Measurements from ENCODE around the gene TSSK3. TPM values are rescaled to one million over a fixed set of nuclear protein-coding genes. Genes with fewer than 3 reads are reported as not detected.
"Not testable (repeated sequence)": the region's sequence is repeated elsewhere in the genome, so short reads cannot be mapped to it uniquely, and the experiment has no call there.

TSSK3 gene
- total RNA-seq, 2 donors from 2014 or later, result 0.36 TPM; not detected in 1

DNA sequence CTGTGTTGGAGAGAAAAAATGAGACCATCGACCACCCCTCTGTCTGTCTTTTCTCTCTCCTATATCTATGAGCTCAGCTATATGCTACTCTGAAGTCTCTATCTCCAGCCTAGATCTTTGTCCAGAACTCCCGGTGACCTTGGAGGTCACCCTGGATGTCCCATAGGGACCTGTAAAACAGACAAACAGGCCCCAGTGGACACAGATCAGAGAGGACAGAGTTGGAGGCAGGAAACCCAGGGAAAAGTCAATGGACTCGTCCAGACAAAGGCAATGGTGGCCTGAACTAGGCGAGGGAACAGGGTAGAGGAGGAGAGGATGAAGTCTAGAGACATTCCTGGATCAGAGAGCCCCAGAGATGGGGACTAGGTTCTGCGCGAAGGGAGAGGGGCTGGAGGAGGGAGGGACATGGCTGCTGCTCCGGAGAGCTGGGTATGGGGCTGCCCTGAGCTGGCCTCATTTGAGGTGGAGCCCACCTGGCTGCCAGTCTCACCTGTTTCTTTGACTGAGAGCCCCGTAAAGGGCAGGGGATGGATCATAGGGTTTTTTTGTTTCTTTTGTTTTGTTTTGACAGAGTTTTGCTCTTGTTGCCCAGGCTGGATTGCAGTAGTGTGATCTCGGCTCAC, 15.7 kb upstream of the TSSK3 start:
- Mint-ChIP-seq H3K4me3 (no peak overlapping the region), H3K9me3 (no peaks in the 10 kb centered on the region), H3K27me3 (peaks cover 0 to 3% of the 10 kb centered on the region in 2 donors), H3K27ac (peak overlapping the region in 1 of 2 donors; percentile 59), H3K36me3 (no peaks in the 10 kb centered on the region), H3K4me1 (ENCODE audit: low read depth in 2 of 2) (peaks cover 9 to 28% of the 10 kb centered on the region in 2 donors)
- no peak for ATAC-seq
- no peak for DNase-seq (ENCODE audit: low spot score)

DNA sequence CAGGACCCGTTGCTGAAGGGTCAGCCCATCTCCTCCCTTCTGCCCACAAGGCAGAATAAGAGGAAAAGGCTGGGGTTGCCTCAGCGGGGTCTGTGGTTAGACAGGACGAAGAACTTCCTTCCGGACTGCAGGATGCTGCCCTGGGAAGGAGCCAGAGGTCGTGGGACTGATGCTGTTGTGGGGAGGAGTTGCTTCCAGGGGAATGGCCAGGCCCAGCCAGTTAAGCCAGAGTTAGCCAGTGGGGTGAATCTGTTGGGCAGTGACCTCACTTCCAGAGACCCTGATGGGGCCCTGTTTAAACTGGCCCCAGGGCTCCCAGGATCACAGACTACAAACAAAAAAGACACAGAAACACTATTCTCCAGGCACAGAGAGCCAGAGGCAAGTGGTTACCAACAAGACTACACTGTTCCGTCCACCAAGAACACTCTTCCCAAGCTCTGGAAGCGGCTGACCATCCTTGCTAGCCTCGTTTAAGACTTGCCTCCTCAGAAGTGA, 13.1 kb upstream of the TSSK3 start:
- Mint-ChIP-seq H3K36me3 (no peaks in the 10 kb centered on the region), H3K27ac (peak overlapping the region in 1 of 2 donors; percentile 79), H3K4me3 (peak overlapping the region; percentile 38), H3K27me3 (peaks cover 0 to 3% of the 10 kb centered on the region in 2 donors), H3K4me1 (ENCODE audit: low read depth in 2 of 2) (peaks cover 9 to 26% of the 10 kb centered on the region in 2 donors), H3K9me3 (no peaks in the 10 kb centered on the region)
- DNase-seq (ENCODE audit: low spot score), result no peak
- no peak for ATAC-seq

DNA sequence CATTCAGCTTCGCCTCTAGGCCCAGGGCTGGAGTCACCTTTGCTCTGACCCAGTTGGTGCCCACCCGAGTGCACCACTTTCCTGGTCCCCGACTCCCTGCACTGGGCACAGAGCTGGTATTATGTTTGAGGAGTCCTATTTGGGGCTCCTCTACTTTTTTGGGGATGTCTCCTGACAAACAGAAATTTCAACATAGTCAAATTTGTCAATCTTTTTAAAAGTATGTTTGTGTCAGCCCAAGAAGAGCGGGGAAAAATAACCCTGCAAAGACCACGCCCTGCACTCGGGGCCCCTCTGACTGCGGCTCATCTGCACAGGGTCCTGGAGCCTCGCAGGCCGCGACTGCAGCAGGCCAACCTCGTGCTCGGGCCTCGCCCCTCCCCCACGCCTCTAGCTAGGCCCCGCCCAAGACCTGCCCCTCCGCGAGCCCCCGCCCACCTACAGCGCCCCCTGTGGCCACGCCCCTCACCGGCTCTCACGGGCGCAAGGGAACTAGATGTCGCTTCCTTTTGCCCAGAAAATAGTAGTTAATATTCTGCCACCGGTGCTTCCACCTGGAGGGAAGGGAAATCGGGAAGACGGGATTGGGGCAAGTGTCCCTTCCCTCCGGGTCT, 11.4 kb upstream of the TSSK3 start:
- peaks cover 0 to 3% of the 10 kb centered on the region in 2 donors for H3K27me3 Mint-ChIP-seq
- peak; percentile 79 for DNase-seq (ENCODE audit: low spot score)
- peak overlapping the region in 1 of 2 donors; percentile 20 for H3K27ac Mint-ChIP-seq
- H3K4me1 Mint-ChIP-seq (ENCODE audit: low read depth in 2 of 2), result peaks cover 9 to 26% of the 10 kb centered on the region in 2 donors
- peak overlapping the region; percentile 57 for H3K4me3 Mint-ChIP-seq
- H3K9me3 Mint-ChIP-seq, result no peaks in the 10 kb centered on the region
- H3K36me3 Mint-ChIP-seq, result no peaks in the 10 kb centered on the region
- ATAC-seq, result peak; percentile 79 to 83

DNA sequence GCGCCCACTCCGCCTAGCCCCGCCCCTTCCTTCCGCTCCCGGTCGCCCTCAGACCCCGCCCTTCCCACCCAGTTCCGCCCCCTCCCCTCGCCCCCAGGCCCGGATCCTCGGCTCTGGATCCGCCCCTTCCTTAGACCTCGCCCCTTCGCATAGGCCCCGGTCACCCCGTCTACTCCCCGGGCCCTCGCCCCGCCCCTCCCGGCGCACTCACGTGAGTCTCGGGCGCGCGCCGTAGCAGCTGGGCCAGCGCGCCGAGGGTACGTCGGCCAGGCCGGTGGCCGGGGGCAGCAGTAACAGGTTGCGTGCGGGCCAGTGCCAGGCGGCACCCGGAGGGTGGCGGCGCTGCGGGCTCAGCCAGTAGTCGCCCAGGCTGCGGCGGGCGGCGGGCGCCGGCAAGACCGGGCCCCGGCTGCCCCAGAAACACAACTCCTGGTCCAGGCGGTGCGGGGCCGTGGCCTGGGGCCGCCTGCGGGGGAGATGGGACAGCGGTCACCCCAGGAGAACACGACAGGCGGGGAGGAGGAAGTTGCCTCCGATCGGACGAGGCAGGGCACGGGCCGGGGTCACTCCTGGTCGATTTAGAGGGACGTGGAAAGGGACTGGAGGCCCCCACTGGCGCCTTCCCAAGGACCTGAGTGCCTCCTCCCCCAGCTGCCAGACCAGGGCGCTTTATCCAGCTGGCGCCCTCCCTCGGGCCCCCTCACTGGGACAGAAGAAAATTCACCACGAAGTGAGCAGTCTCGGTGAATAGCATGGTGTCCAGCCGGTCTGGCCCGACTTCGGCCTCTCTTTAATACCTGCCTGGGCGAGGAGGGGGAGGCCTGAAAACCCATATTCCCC, 10.7 kb upstream of the TSSK3 start:
- peak; percentile 91 for DNase-seq (ENCODE audit: low spot score)
- peaks cover 9 to 26% of the 10 kb centered on the region in 2 donors for H3K4me1 Mint-ChIP-seq (ENCODE audit: low read depth in 2 of 2)
- peak; percentile 94 to 95 for ATAC-seq
- H3K9me3 Mint-ChIP-seq, result no peaks in the 10 kb centered on the region
- H3K4me3 Mint-ChIP-seq, result peak overlapping the region; percentile 57
- no peaks in the 10 kb centered on the region for H3K36me3 Mint-ChIP-seq
- H3K27me3 Mint-ChIP-seq, result peaks cover 0 to under 1% of the 10 kb centered on the region in 2 donors
- H3K27ac Mint-ChIP-seq, result no peak overlapping the region

DNA sequence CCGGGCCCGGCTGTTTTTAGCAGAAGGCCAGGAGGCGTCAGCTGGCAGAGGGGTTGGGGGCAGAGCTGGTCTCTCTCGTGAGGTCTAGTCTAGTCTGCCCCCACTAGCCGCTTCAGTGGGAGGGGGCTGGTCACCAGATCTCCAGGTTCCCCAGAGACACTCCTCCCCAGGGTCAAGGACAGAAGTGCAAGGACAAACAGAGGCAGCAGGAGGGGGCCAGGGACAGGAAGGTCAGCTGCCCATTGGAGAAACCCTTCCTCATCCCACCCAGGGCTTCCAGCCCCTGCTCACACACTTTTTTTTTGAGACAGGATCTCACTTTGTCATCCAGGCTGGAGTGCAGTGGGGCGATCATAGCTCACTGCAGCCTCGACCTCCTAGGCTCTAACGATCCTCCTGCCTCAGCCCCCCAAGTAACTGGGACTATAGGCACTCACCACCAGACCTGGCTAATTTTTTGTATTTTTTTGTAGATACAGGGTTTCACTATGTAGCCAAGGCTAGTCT, 10.0 kb upstream of the TSSK3 start:
- Mint-ChIP-seq H3K27me3 (no peaks in the 10 kb centered on the region), H3K36me3 (no peaks in the 10 kb centered on the region), H3K27ac (no peak overlapping the region), H3K4me1 (ENCODE audit: low read depth in 2 of 2) (peaks cover 9 to 26% of the 10 kb centered on the region in 2 donors), H3K9me3 (no peaks in the 10 kb centered on the region), H3K4me3 (peak overlapping the region; percentile 57)
- DNase-seq (ENCODE audit: low spot score) (no peak), ATAC-seq (no peak)

DNA sequence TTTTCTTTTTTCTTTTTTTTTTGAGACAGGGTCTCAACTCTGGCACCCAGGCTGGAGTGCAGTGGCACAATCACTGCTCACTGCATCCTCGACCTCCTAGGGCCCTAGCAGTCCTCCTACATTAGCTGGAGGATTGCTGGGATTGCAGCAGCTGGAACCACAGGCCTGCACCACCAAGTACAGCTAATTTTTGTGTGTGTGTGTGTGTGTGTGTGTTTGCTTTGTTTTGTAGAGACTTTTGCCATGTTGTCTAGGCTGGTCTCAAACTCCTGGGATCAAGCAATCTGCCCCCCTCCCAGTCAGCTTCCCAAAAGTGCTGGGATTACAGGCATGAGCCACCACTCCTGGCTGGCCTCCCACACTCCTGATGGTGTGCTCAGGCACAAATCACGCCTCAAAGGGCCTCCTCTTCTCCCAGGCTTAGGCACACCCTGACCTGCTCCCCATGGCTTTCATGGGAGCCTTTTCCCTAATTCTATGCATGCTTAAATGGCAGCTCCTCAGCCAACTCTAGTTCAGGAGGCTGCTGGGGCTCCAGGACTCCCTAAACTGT, 9.4 kb upstream of the TSSK3 start:
- ATAC-seq (no peak), DNase-seq (ENCODE audit: low spot score) (no peak)
- Mint-ChIP-seq H3K4me1 (ENCODE audit: low read depth in 2 of 2) (peaks cover 9 to 26% of the 10 kb centered on the region in 2 donors), H3K27me3 (no peaks in the 10 kb centered on the region), H3K27ac (peak overlapping the region in 1 of 2 donors; percentile 5), H3K36me3 (no peaks in the 10 kb centered on the region), H3K4me3 (peak overlapping the region; percentile 57), H3K9me3 (no peaks in the 10 kb centered on the region)

DNA sequence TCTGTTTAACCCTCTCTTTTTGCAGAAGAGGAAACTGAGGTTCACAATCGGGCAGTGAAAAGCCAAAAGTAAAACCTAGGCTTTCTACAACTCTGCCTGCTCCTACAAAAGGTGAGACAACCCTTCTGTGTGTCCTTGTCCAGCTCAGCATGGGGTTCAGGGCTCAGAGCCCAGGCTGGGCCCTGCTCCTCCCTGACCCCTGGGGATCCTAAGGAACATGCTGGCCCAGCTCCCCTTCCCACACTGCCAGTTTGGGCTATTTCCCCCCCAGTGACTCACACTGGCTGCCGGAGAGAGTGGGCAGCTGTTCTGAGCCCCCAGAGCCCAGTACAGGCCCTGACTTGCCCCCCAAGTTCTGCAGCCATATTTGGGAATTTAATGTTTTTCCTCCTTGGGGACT, 8.9 kb upstream of the TSSK3 start:
- ATAC-seq (no peak), DNase-seq (ENCODE audit: low spot score) (no peak)
- Mint-ChIP-seq H3K4me1 (ENCODE audit: low read depth in 2 of 2) (peaks cover 9 to 22% of the 10 kb centered on the region in 2 donors), H3K27me3 (no peaks in the 10 kb centered on the region), H3K36me3 (no peaks in the 10 kb centered on the region), H3K9me3 (no peaks in the 10 kb centered on the region), H3K4me3 (peak overlapping the region; percentile 57), H3K27ac (peak overlapping the region in 1 of 2 donors; percentile 5)

DNA sequence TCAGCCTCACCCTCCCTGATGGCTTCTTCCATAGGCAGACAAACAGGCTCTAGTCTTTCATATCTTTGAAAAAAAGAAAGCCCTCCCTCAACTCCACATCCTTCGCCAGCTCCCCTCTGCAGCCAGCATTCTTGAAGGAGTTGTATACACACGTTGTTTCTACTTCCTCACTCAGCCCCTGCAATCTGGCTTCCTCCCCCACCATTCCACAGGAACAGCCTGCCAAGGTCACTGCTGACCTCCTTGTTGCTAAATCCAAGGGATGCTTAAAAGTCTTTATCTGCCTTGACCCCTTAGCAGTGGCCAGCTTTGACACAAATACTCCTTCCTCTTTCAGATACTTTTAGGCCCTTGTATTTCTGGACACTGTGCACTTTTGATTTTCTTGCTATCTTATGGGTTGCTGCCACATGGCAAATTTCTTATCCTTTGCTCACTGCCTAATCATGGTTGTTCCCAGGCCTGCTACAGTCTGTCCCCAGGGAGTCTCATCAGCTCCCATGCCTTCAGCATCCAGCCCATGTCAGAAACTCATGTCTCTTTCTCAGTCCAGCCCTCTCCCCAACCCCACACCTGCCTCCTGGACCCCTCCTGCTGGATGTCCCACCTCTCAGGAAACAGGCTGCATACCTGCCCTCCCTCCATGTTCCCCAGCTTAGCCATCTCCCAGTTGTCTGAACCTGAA, 8.3 kb upstream of the TSSK3 start:
- no peak for ATAC-seq
- no peaks in the 10 kb centered on the region for H3K27me3 Mint-ChIP-seq
- no peak for DNase-seq (ENCODE audit: low spot score)
- peak overlapping the region; percentile 19 for H3K4me3 Mint-ChIP-seq
- H3K9me3 Mint-ChIP-seq, result no peaks in the 10 kb centered on the region
- peaks cover 7 to 18% of the 10 kb centered on the region in 2 donors for H3K4me1 Mint-ChIP-seq (ENCODE audit: low read depth in 2 of 2)
- H3K36me3 Mint-ChIP-seq, result no peaks in the 10 kb centered on the region
- peak overlapping the region in 1 of 2 donors; percentile 5 for H3K27ac Mint-ChIP-seq

DNA sequence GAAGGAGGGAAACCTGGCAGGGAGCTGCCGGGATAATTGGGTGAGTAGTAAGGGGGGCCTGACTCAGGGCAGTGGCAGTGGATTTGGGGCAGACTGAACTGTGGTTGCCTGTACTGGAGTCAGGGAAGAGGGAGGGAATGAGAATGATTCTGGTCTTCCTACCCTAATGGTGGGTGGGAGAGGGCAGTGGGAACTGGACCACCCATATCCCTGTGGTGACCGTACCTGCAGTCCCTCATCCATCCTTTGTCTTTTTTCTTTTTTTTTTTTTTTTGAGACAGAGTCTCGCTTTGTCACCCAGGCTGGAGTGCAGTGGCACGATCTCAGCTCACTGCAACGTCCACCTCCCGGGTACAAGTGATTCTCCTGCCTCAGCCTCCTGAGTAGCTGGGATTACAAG, 6.6 kb upstream of the TSSK3 start:
- peaks cover 11 to 20% of the 10 kb centered on the region in 2 donors for H3K4me1 Mint-ChIP-seq (ENCODE audit: low read depth in 2 of 2)
- H3K27ac Mint-ChIP-seq; DNase-seq (ENCODE audit: low spot score); H3K9me3 Mint-ChIP-seq; H3K27me3 Mint-ChIP-seq; H3K4me3 Mint-ChIP-seq; H3K36me3 Mint-ChIP-seq; ATAC-seq: not testable (repeated sequence)

DNA sequence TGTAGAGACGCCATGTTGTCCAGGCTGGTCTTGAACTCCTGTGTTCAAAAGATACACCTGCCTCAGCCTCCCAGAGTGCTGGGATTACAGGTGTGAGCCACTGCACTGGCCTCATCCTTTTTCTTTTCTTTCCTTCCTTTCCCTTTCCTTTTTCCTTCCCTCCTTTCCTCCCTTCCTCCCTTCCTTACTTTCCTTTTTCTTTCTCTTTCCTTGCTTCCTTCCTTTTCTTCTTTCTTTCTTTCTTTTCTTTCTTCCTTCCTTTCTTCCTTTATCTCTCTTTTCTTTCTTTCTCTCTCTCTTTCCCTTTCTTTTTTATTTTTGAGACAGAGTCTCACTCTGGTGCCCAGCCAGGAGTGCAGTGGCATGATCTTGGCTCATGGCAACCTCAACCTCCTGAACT, 5.9 kb upstream of the TSSK3 start:
- Mint-ChIP-seq H3K27me3 (peaks cover 0 to 4% of the 10 kb centered on the region in 2 donors), H3K4me3 (no peak overlapping the region), H3K4me1 (ENCODE audit: low read depth in 2 of 2) (peaks cover 15 to 18% of the 10 kb centered on the region in 2 donors), H3K27ac (no peak overlapping the region), H3K36me3 (no peaks in the 10 kb centered on the region), H3K9me3 (no peaks in the 10 kb centered on the region)
- no peak for DNase-seq (ENCODE audit: low spot score)
- no peak for ATAC-seq

DNA sequence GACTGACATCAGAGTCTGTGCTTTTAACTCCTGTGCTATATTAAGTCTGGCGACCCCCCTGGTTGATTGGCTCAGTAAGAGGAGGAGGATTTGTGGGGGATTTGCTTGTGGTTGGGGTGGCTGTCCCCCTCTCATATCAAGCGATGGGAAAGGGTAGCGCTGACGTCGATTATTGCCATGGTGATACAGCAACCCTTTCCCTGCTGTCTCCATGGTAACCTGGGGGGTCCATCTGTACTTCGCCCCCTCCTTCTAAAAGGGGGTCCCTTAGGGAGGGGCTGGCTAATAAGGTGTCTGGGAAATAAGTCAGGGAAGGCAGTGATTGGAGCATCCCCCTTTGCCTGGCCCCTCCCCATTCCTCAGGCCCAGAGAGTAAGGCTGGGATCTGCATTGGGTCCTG, 4.7 kb upstream of the TSSK3 start:
- no peak overlapping the region for H3K27ac Mint-ChIP-seq
- H3K4me3 Mint-ChIP-seq, result no peak overlapping the region
- no peak for DNase-seq (ENCODE audit: low spot score)
- peaks cover 15 to 22% of the 10 kb centered on the region in 2 donors for H3K4me1 Mint-ChIP-seq (ENCODE audit: low read depth in 2 of 2)
- no peak for ATAC-seq
- no peaks in the 10 kb centered on the region for H3K36me3 Mint-ChIP-seq
- H3K27me3 Mint-ChIP-seq, result peaks cover 0 to 4% of the 10 kb centered on the region in 2 donors
- no peaks in the 10 kb centered on the region for H3K9me3 Mint-ChIP-seq

DNA sequence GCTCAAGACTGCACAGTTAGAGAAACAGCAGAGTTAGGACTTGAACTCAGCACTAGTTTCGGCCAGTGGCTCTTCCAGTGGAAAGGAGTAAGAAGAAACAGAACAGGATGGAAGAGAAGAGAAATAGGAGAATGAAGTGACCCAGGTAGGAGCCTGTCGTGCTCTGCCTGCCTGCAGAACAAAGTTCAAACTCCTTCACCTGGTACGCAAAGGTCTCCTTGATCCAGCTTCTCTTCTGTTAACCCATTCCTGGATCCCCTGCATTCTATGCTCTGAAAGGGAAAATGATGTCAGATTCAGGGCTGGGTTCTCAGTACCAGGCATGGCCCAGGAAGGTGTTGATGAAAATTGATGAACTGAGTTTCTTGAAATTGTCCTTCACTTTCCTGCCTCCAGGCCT, 3.9 kb upstream of the TSSK3 start:
- no peak for DNase-seq (ENCODE audit: low spot score)

DNA sequence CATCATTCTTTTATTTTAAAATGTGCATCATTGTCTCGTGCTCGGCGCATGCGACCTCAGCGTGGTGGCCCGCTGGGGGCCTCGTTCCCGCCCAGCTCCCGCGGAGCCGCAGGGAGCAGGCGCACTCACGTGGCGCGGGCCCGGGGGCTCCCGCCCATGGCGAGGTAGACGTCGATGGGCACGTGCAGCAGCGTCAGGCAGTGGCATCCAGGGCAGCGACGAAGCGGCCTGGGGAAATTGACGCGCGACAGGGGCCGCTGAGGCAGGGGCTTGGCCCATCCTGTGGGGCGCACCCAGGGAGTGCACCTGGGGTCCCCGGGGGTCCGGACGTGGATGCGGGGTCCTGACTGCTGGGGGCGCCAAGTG, 1.0 kb upstream of the TSSK3 start:
- no peaks in the 10 kb centered on the region for H3K36me3 Mint-ChIP-seq
- H3K27me3 Mint-ChIP-seq, result peaks cover 0 to 4% of the 10 kb centered on the region in 2 donors
- H3K9me3 Mint-ChIP-seq, result no peaks in the 10 kb centered on the region
- peaks cover 15 to 20% of the 10 kb centered on the region in 2 donors for H3K4me1 Mint-ChIP-seq (ENCODE audit: low read depth in 2 of 2)
- no peak for DNase-seq (ENCODE audit: low spot score)
- H3K27ac Mint-ChIP-seq, result no peak overlapping the region
- H3K4me3 Mint-ChIP-seq, result no peak overlapping the region
- peak in 1 of 2 donors; percentile 8 for ATAC-seq

More for the DNA sequence above, 3.9 kb upstream of the TSSK3 start:
- Mint-ChIP-seq H3K9me3 (no peaks in the 10 kb centered on the region), H3K4me1 (ENCODE audit: low read depth in 2 of 2) (peaks cover 15 to 20% of the 10 kb centered on the region in 2 donors), H3K4me3 (no peak overlapping the region), H3K36me3 (no peaks in the 10 kb centered on the region), H3K27ac (no peak overlapping the region), H3K27me3 (peaks cover 0 to 4% of the 10 kb centered on the region in 2 donors)
- no peak for ATAC-seq

Data from natural killer cell treated with Interleukin-12 subunit alpha and Interleukin-12 subunit beta and Interleukin-15 and Interleukin-18, amount 100 ng/mL, for 72 hours (primary cell).